Heart left ventricle (tissue), 16 donors: ENCODE measurements around the gene VAMP2. TPM values are rescaled to one million over a fixed set of nuclear protein-coding genes. Genes with fewer than 3 reads are reported as not detected.
"Not testable (repeated sequence)": the region's sequence is repeated elsewhere in the genome, so short reads cannot be mapped to it uniquely, and the experiment has no call there.

ENCODE experiments used
- ATAC-seq, 4 donors: fragments of 200-7000 bp; cut with Tn5 transposase; one replicate each; pipeline ENCODE4 v1.9.1; 2020 to 2022; ENCODE audit warnings: moderate library complexity in 4 of 4, mild to moderate bottlenecking in 3 of 4, moderate number of reproducible peaks in 1 of 4
- DNase-seq, 5 donors: peaks; one replicate each; pipeline ENCODE4 v3.0.0-alpha.2; 2020
- H3K27ac ChIP-seq, 12 donors: fragments of 200-600 bp; sonication (generic) in 4 of 12; one replicate each; pipeline versions ENCODE4 v1.5.0 to v1.8.0; 2016 to 2022; ENCODE audit warnings: mild to moderate bottlenecking in 2 of 12
- H3K27me3 ChIP-seq, 9 donors: fragments of 200-600 bp; sonication (generic) in 2 of 9; one replicate each; pipeline versions ENCODE4 v1.5.1 to v1.8.0; 2016 to 2022; ENCODE audit warnings: mild to moderate bottlenecking in 3 of 9
- H3K36me3 ChIP-seq, 9 donors: fragments of 200-600 bp; sonication (generic) in 2 of 9; one replicate each; pipeline versions ENCODE4 v1.5.0 to v1.8.0; 2018 to 2022; ENCODE audit warnings: mild to moderate bottlenecking in 2 of 9
- H3K4me1 ChIP-seq, 12 donors: fragments of 200-600 bp; sonication (generic) in 4 of 12; one replicate each; pipeline versions ENCODE4 v1.5.0 to v1.8.0; 2016 to 2022; ENCODE audit warnings: mild to moderate bottlenecking in 3 of 12
- H3K4me3 ChIP-seq, 12 donors: fragments of 200-600 bp; sonication (generic) in 4 of 12; one replicate each; pipeline versions ENCODE4 v1.5.0 to v1.8.0; 2017 to 2022; ENCODE audit warnings: mild to moderate bottlenecking in 9 of 12, moderate library complexity in 4 of 12
- H3K9me3 ChIP-seq, 12 donors: fragments of 200-600 bp; sonication (generic) in 4 of 12; one replicate each; pipeline versions ENCODE4 v1.5.0 to v1.8.0; 2016 to 2022; ENCODE audit warnings: mild to moderate bottlenecking in 1 of 12
- CTCF ChIP-seq, 12 donors: fragments of 200-600 bp; sonication (generic) in 4 of 12; IDR thresholded peaks; one replicate each; pipeline versions ENCODE4 v1.5.0 to v1.8.0; 2018 to 2022; ENCODE audit warnings: antibody characterized with exemption in 12 of 12, mild to moderate bottlenecking in 5 of 12
- POLR2A ChIP-seq, 2 donors: fragments of 450-650 bp; IDR thresholded peaks; one replicate each; pipeline ENCODE4 v1.6.1; 2017; ENCODE audit warnings: antibody characterized with exemption in 2 of 2, mild to moderate bottlenecking in 2 of 2, moderate library complexity in 2 of 2
- WGBS, 4 donors: extraction: QIAGEN DNeasy Blood & Tissue Kit in 2 of 4; methylation state at CpG; one replicate each; pipeline versions ENCODE4 v1.1.5 to v1.1.7; 2013 to 2018; 5-methylcytosine and 5-hydroxymethylcytosine counted together
- intact Hi-C, 10 donors: fragments of 100-400 bp; cut with DNase I; formaldehyde crosslinking; loops; one replicate each; pipeline versions ENCODE4 v1.11.1 to v1.14.2; 2022
- polyA plus RNA-seq, 2 donors: library from polyadenylated mRNA; stranded (reverse); fragments of 200-250 nt; gene quantifications; one replicate each; pipeline ENCODE4 v1.2.3, GENCODE V29; 2013
- total RNA-seq, 9 donors: library from RNA; depleted of rRNA in 2 of 9; stranded (reverse); fragments of >200 nt in 2 of 9; fragmentation: NEBNext Ultra II Directional in 3 of 9; extraction: Animal tissue kit (Norgen Biotek cat#: 25700) in 3 of 9; gene quantifications; one replicate each; pipeline versions ENCODE4 v1.1.0 to v1.2.4, GENCODE V29; 2016 to 2023
- donor health status: ischemic (EF 13 %, LVEDD 7.1; RV severe dilation, severe dysfunction).
- donor health status: healthy with polysubstance abuse.
- donor health status: DM: no; HTN: yes; CAD: no.
- donor health status: DM: no; HTN: no; CAD: no.
- donor health status: ischemic (EF 25% LVEDD 6.9; RV normal size, moderate dysfunction).
- donor health status: ischemic (EF 25% LVEDD 5.7; RV mildly dilated, moderate dysfunction).
- donor health status: healthy.
- donor health status: DM: yes; HTN: yes; CAD: no.
- donor health status: ischemic (EF 35%, LVEDD 5.7; RV mildly dilated, moderate dysfunction).
- donor health status: nonischemic (EF 11% LVEDD 7.7; RV severe dilation, severe dysfunction).
- donor health status: DM: yes; HTN: yes; CAD: no.
- donor health status: PGD.
- donor health status: ischemic (EF 29% LVEDD 5.4; RV normal size, mild dysfunction).
- donor health status: nonischemic (EF 23%, LVEDD 6.1; RV moderate dilation, normal function).

The VAMP2 gene
- total and polyA plus RNA-seq, 11 donors: 21.5 to 67.2 (median 50.6) TPM

- no peaks in the 10 kb centered on the region for H3K27me3 ChIP-seq
- peak overlapping the region in 11 of 12 donors; percentile 20 to 60 (median 52) for H3K4me3 ChIP-seq
- H3K27ac ChIP-seq: peak overlapping the region; percentile 87 to 100 (median 96)
- peaks cover 0 to 44% (median 21%) of the 10 kb centered on the region in 12 donors for H3K4me1 ChIP-seq
- no peaks in the 10 kb centered on the region for H3K9me3 ChIP-seq
- no peak for TF ChIP-seq CTCF (IDR thresholded peaks at IDR 0.05)
- peak; percentile 89 to 96 for TF ChIP-seq POLR2A (IDR thresholded peaks at IDR 0.05)
- DNase-seq (peak; percentile 60 to 84 (median 83)), ATAC-seq (peak; percentile 87 to 90 (median 88))
- no peaks in the 10 kb centered on the region for H3K36me3 ChIP-seq
- WGBS, 4 donors: 1% methylated on average over 23 of the region's 23 CpGs
- intact Hi-C loops: no loop called here
Observed at GRCh38 chr17:8173056-8173870, 10.5 kb upstream of the VAMP2 start.

GRCh38 chr17:8170186-8170585, 7.4 kb upstream of the VAMP2 start:
- intact Hi-C loops: not testable (repeated sequence)

GRCh38 chr17:8167526-8167925, 4.8 kb upstream of the VAMP2 start:
- no peaks in the 10 kb centered on the region for H3K9me3 ChIP-seq
- no peak for ATAC-seq
- no peak for DNase-seq

More at GRCh38 chr17:8170186-8170585, 7.4 kb upstream of the VAMP2 start:
- not testable (repeated sequence) for ATAC-seq, H3K27ac ChIP-seq, H3K9me3 ChIP-seq, H3K27me3 ChIP-seq, H3K36me3 ChIP-seq, H3K4me3 ChIP-seq
- DNase-seq: peak in 1 of 5 donors; percentile 8
- WGBS, 4 donors: 91 to 94% (median 93%) methylated on average over 19 of the region's 19 CpGs
- peaks cover 0 to 26% (median 10%) of the 10 kb centered on the region in 12 donors for H3K4me1 ChIP-seq

GRCh38 chr17:8166731-8167130, 4.0 kb upstream of the VAMP2 start:
- Histone ChIP-seq H3K4me3 (no peak overlapping the region), H3K4me1 (peaks cover 10 to 26% (median 23%) of the 10 kb centered on the region in 12 donors), H3K9me3 (no peaks in the 10 kb centered on the region), H3K27me3 (no peaks in the 10 kb centered on the region), H3K36me3 (peaks cover 0 to under 1% (median 0%) of the 10 kb centered on the region in 9 donors), H3K27ac (no peak overlapping the region)
- DNase-seq: peak in 2 of 5 donors; percentile 9 to 28
- intact Hi-C loops: no loop called here
- no peak for ATAC-seq
- 93 to 100% (median 96%) methylated on average over 6 of the region's 6 CpGs for WGBS, 4 donors
- TF ChIP-seq CTCF (IDR thresholded peaks at IDR 0.05) (no peak), POLR2A (IDR thresholded peaks at IDR 0.05) (no peak)

More at GRCh38 chr17:8167526-8167925, 4.8 kb upstream of the VAMP2 start:
- Histone ChIP-seq H3K27me3 (no peaks in the 10 kb centered on the region), H3K4me1 (peaks cover 8 to 25% (median 20%) of the 10 kb centered on the region in 12 donors), H3K27ac (no peak overlapping the region), H3K36me3 (no peaks in the 10 kb centered on the region), H3K4me3 (no peak overlapping the region)
- intact Hi-C loops: no loop called here
- WGBS, 4 donors: 87 to 95% (median 90%) methylated on average over 3 of the region's 3 CpGs
- TF ChIP-seq CTCF (IDR thresholded peaks at IDR 0.05): no peak
- no peak for TF ChIP-seq POLR2A (IDR thresholded peaks at IDR 0.05)
